GM18505 (cell line): ENCODE results near the gene MBTPS1.

Experiments used
- ATAC-seq: cut with Tn5 transposase; IDR thresholded peaks from one replicate; pipeline ENCODE4 v1.9.1; 2021; ENCODE audit not compliant: unreplicated experiment
- POLR2A ChIP-seq: IDR thresholded peaks from 4 replicates; pipeline ENCODE4 v1.6.1; 2011; ENCODE audit warnings: borderline replicate concordance; ENCODE audit not compliant: insufficient read depth, insufficient read length; ENCODE audit errors: extremely low read depth

The MBTPS1 gene

GRCh38 chr16:84007965-84008364 lies 108.8 kb downstream of the MBTPS1 start:
- no peak for TF ChIP-seq POLR2A
- no peak for ATAC-seq

GRCh38 chr16:84007520-84007919 lies 109.2 kb downstream of the MBTPS1 start:
- no peak for ATAC-seq
- no peak for TF ChIP-seq POLR2A

- TF ChIP-seq POLR2A, result no peak
- ATAC-seq, result no peak
Measured at GRCh38 chr16:84005391-84005790, 111.4 kb downstream of the MBTPS1 start.

- no peak for ATAC-seq
- TF ChIP-seq POLR2A, result no peak
Measured at GRCh38 chr16:84004442-84004841, 112.3 kb downstream of the MBTPS1 start.
